ENCODE measurements around the gene DGKG. TPM values are rescaled to one million over a fixed set of nuclear protein-coding genes. Genes with fewer than 3 reads are reported as not detected.

DGKG gene
- total and polyA plus RNA-seq, 2 donors (not counting 1 experiment from before 2014, with no cell fraction given): 0.67 to 10.9 TPM

DNA sequence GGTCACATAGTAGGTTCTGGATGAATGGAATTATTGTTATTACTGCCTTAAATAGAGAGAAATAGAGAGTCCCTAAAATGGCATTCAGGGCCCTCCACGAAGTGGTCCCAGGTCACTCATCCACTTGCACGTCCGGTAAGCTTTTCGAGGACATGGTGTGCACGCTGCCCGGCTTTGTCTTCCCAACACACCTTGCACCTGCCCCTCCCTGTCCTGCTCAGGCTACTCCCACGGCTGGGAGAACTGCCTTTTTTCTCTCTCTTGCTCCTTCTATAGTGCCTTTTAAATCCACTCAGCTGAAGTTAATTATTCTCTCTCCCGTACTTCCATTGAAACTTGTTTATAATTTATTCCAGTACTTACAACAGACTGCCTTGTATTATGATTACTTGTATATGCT, 5.6 kb upstream of the DGKG start:
- H3K27ac Mint-ChIP-seq: no peak overlapping the region
- Histone ChIP-seq H3K9ac (ENCODE audit: low read length) (no peak overlapping the region), H3K4me1 (ENCODE audit: control insufficient read depth in 2 of 2, insufficient read depth in 2 of 2, low read length in 2 of 2) (peaks cover under 1% of the 10 kb centered on the region in 2 donors), H3K27me3 (replicated peaks in 1 of 4; ENCODE audit: control extremely low read depth in 1 of 4, control insufficient read depth in 3 of 4, insufficient read depth in 4 of 4, low read length in 3 of 4) (peaks cover 0 to 12% (median 2%) of the 10 kb centered on the region in 4 experiments), H3K36me3 (replicated peaks in 1 of 2; ENCODE audit: control extremely low read depth in 1 of 2, control insufficient read depth in 1 of 2, extremely low read depth in 1 of 2, insufficient read depth in 2 of 2, low read length in 1 of 2) (no peaks in the 10 kb centered on the region), H3K27ac (ENCODE audit: low read length in 2 of 2) (no peak overlapping the region), H2AFZ (ENCODE audit: insufficient read depth, low read depth, low read length, poor library complexity, severe bottlenecking) (no peak overlapping the region), H3K4me2 (replicated peaks; ENCODE audit: low read depth, low read length, poor library complexity, severe bottlenecking) (no peak overlapping the region), H3K79me2 (ENCODE audit: control insufficient read depth, insufficient read depth, low read length) (no peaks in the 10 kb centered on the region), H3K4me3 (ENCODE audit: control extremely low read depth in 1 of 5, extremely low read depth in 1 of 5, insufficient read depth in 1 of 5, low read depth in 2 of 5, low read length in 4 of 5) (no peak overlapping the region), H3K9me3 (ENCODE audit: control extremely low read depth in 1 of 3, control insufficient read depth in 2 of 3, insufficient read depth in 1 of 3, low read length in 2 of 3) (no peaks in the 10 kb centered on the region), H4K20me1 (ENCODE audit: control insufficient read depth, insufficient read depth, low read length, poor library complexity, severe bottlenecking) (no peaks in the 10 kb centered on the region)
- ChIA-PET CTCF (no interaction called here), POLR2A (no interaction called here)
- DNase-seq: no peak
- peaks cover 4% of the 10 kb centered on the region for H3K4me1 Mint-ChIP-seq
- no peak overlapping the region for H3K4me3 Mint-ChIP-seq
- H3K27me3 Mint-ChIP-seq: peaks cover 5% of the 10 kb centered on the region
- H3K9me3 Mint-ChIP-seq (ENCODE audit: insufficient read depth): no peaks in the 10 kb centered on the region
- ATAC-seq (ENCODE audit: low read depth): no peak
- WGBS (ENCODE audit: insufficient coverage): 89% methylated on average over 7 of the region's 8 CpGs
- TF ChIP-seq, protein P1, sequence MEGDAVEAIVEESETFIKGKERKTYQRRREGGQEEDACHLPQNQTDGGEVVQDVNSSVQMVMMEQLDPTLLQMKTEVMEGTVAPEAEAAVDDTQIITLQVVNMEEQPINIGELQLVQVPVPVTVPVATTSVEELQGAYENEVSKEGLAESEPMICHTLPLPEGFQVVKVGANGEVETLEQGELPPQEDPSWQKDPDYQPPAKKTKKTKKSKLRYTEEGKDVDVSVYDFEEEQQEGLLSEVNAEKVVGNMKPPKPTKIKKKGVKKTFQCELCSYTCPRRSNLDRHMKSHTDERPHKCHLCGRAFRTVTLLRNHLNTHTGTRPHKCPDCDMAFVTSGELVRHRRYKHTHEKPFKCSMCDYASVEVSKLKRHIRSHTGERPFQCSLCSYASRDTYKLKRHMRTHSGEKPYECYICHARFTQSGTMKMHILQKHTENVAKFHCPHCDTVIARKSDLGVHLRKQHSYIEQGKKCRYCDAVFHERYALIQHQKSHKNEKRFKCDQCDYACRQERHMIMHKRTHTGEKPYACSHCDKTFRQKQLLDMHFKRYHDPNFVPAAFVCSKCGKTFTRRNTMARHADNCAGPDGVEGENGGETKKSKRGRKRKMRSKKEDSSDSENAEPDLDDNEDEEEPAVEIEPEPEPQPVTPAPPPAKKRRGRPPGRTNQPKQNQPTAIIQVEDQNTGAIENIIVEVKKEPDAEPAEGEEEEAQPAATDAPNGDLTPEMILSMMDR (IDR thresholded peaks at IDR 0.05): no peak
- no peak for TF ChIP-seq EZH2 (IDR thresholded peaks at IDR 0.05; ENCODE audit: borderline replicate concordance, insufficient read depth, low read depth, low read length, poor library complexity, severe bottlenecking)
- intact Hi-C loops (cut with micrococcal nuclease): no loop called here

DNA sequence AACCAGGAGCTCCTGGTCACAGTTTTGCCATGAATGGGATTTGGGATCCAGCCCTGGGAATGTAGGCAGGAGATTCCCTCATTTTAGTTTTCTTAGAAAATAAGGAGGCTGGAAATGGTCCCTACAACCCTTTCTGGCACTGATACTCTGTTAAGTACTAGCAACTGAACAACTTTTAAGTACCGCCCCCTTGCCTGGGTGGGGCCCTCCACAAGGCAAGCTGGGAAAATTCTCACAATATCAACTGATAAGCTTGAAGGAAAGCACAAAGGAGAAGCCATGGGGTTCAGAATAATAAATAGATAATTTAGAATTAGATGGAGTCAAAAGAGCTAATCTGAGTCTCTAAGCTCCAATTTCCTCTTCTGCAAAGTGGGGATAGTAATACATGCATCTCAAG, 4.2 kb upstream of the DGKG start:
- H3K9me3 ChIP-seq (ENCODE audit: control extremely low read depth in 1 of 3, control insufficient read depth in 2 of 3, insufficient read depth in 1 of 3, low read length in 2 of 3): no peaks in the 10 kb centered on the region
- H3K4me1 Mint-ChIP-seq: peaks cover 11% of the 10 kb centered on the region
- no peaks in the 10 kb centered on the region for H3K79me2 ChIP-seq (ENCODE audit: control insufficient read depth, insufficient read depth, low read length)
- no peak overlapping the region for H3K4me3 ChIP-seq (ENCODE audit: control extremely low read depth in 1 of 5, extremely low read depth in 1 of 5, insufficient read depth in 1 of 5, low read depth in 2 of 5, low read length in 4 of 5)
- ChIA-PET POLR2A (no interaction called here), CTCF (interaction anchor here (1.2 kb wide), 1 partner anchor 174 kb away, joined by 3 read pairs; no protein-coding TSS in a partner anchor)
- intact Hi-C loops (cut with micrococcal nuclease): no loop called here
- peaks cover 0 to 24% (median 6%) of the 10 kb centered on the region in 4 experiments for H3K27me3 ChIP-seq (replicated peaks in 1 of 4; ENCODE audit: control extremely low read depth in 1 of 4, control insufficient read depth in 3 of 4, insufficient read depth in 4 of 4, low read length in 3 of 4)
- no peak overlapping the region for H2AFZ ChIP-seq (ENCODE audit: insufficient read depth, low read depth, low read length, poor library complexity, severe bottlenecking)
- DNase-seq (no peak), ATAC-seq (ENCODE audit: low read depth) (no peak)
- no peak overlapping the region for H3K27ac ChIP-seq (ENCODE audit: low read length in 2 of 2)
- H3K4me3 Mint-ChIP-seq: no peak overlapping the region
- H3K9ac ChIP-seq (ENCODE audit: low read length): no peak overlapping the region
- H3K27ac Mint-ChIP-seq: no peak overlapping the region
- no peaks in the 10 kb centered on the region for H3K9me3 Mint-ChIP-seq (ENCODE audit: insufficient read depth)
- no CpG with 5 or more reads among the region's 1 CpG for WGBS (ENCODE audit: insufficient coverage)
- H3K36me3 ChIP-seq (replicated peaks in 1 of 2; ENCODE audit: control extremely low read depth in 1 of 2, control insufficient read depth in 1 of 2, extremely low read depth in 1 of 2, insufficient read depth in 2 of 2, low read length in 1 of 2): no peaks in the 10 kb centered on the region
- H3K4me1 ChIP-seq (ENCODE audit: control insufficient read depth in 2 of 2, insufficient read depth in 2 of 2, low read length in 2 of 2): peaks cover 12 to 15% of the 10 kb centered on the region in 2 donors
- H3K4me2 ChIP-seq (replicated peaks; ENCODE audit: low read depth, low read length, poor library complexity, severe bottlenecking): no peak overlapping the region
- H4K20me1 ChIP-seq (ENCODE audit: control insufficient read depth, insufficient read depth, low read length, poor library complexity, severe bottlenecking): no peaks in the 10 kb centered on the region
- H3K27me3 Mint-ChIP-seq: peaks cover 8% of the 10 kb centered on the region
- no peak for TF ChIP-seq EZH2 (IDR thresholded peaks at IDR 0.05; ENCODE audit: borderline replicate concordance, insufficient read depth, low read depth, low read length, poor library complexity, severe bottlenecking)
- TF ChIP-seq, protein P1 (IDR thresholded peaks at IDR 0.05): no peak

Measured in B cell (primary cell).